Loucy (cell line): Measurements from ENCODE around the gene NRF1.
A peak's percentile ranks its signal among the peaks of the same experiment; 100 is the strongest.

Experiments
- CTCF ChIP-seq: fragments of 200-600 bp; sonication (generic); conservative IDR thresholded peaks from 2 replicates; pipeline ENCODE4 v1.5.1; 2014; ENCODE audit warnings: mild to moderate bottlenecking, antibody characterized with exemption, low read length
- EZH2phosphoT487 ChIP-seq: fragments of 200-600 bp; IDR thresholded peaks from 2 replicates; pipeline ENCODE4 v1.6.1; 2018; ENCODE audit warnings: antibody characterized with exemption, mild to moderate bottlenecking, moderate library complexity, borderline replicate concordance

GRCh38 chr7:129607471-129608120, 3.9 kb upstream of the NRF1 start:
- TF ChIP-seq CTCF: peak; percentile 78
- no peak for TF ChIP-seq EZH2phosphoT487
